Stimulated activated CD4-positive, alpha-beta T cell treated with anti-CD3 and anti-CD28 coated beads, TNF-alpha, amount 100 ng/mL, for 4 hours (primary cell): ENCODE data around the gene TPP2.
A peak's percentile ranks its signal among the peaks of the same experiment; 100 is the strongest.

Experiments
- DNase-seq, 3 experiments: peaks; one replicate each; pipeline ENCODE4 v3.0.0-alpha.2; 2020; ENCODE audit warnings: low read depth in 3 of 3

Gene TPP2

GRCh38 chr13:102597029-102597961, 509 bp downstream of the TPP2 start:
- peak in 1 of 3 experiments; percentile 5 for DNase-seq

- DNase-seq: no peak
Measured at GRCh38 chr13:102598061-102598460, 1.3 kb downstream of the TPP2 start.

- no peak for DNase-seq
Measured at GRCh38 chr13:102599426-102600012, 2.7 kb downstream of the TPP2 start.

- no peak for DNase-seq
Measured at GRCh38 chr13:102606537-102607309, 9.9 kb downstream of the TPP2 start.

- no peak for DNase-seq
Measured at GRCh38 chr13:102608974-102609373, 12.2 kb downstream of the TPP2 start.

GRCh38 chr13:102609696-102610095, 12.9 kb downstream of the TPP2 start:
- DNase-seq: no peak

- DNase-seq: no peak
Measured at GRCh38 chr13:102610296-102610895, 13.6 kb downstream of the TPP2 start.

GRCh38 chr13:102617697-102618350, 21.0 kb downstream of the TPP2 start:
- no peak for DNase-seq

- DNase-seq: no peak
Measured at GRCh38 chr13:102620516-102620915, 23.7 kb downstream of the TPP2 start.

- DNase-seq: no peak
Measured at GRCh38 chr13:102626928-102627327, 30.1 kb downstream of the TPP2 start.

- no peak for DNase-seq
Measured at GRCh38 chr13:102628559-102628958, 31.8 kb downstream of the TPP2 start.

GRCh38 chr13:102631198-102631597, 34.4 kb downstream of the TPP2 start:
- no peak for DNase-seq

- no peak for DNase-seq
Measured at GRCh38 chr13:102638741-102639140, 42.0 kb downstream of the TPP2 start.

- DNase-seq: no peak
Measured at GRCh38 chr13:102642029-102642428, 45.2 kb downstream of the TPP2 start.

GRCh38 chr13:102642475-102642874, 45.7 kb downstream of the TPP2 start:
- DNase-seq: no peak

- no peak for DNase-seq
Measured at GRCh38 chr13:102643656-102644055, 46.9 kb downstream of the TPP2 start.

GRCh38 chr13:102645701-102646100, 48.9 kb downstream of the TPP2 start:
- no peak for DNase-seq

GRCh38 chr13:102648046-102648445, 51.3 kb downstream of the TPP2 start:
- DNase-seq: no peak

- DNase-seq: no peak
Measured at GRCh38 chr13:102650444-102650843, 53.7 kb downstream of the TPP2 start.

GRCh38 chr13:102651392-102651791, 54.6 kb downstream of the TPP2 start:
- no peak for DNase-seq

GRCh38 chr13:102651892-102652291, 55.1 kb downstream of the TPP2 start:
- no peak for DNase-seq
